H1 (cell line): ENCODE measurements around the gene CD151. TPM values are rescaled to one million over a fixed set of nuclear protein-coding genes. Genes with fewer than 3 reads are reported as not detected.

Experiments used
- CTCF ChIA-PET: fragments of 300-600 bp; sonication (Branson Sonifier 250); formaldehyde crosslinking; loops from one replicate; lab custom pipeline; 2021; ENCODE audit not compliant: partially characterized antibody; lab: Charles Lee
- POLR2A ChIA-PET: fragments of 300-600 bp; sonication (Branson Sonifier 250); formaldehyde crosslinking; loops from one replicate; lab custom pipeline; 2021; ENCODE audit warnings: inconsistent platforms; ENCODE audit not compliant: partially characterized antibody; lab: Charles Lee
- DNase-seq, 2 experiments: peaks; one replicate each; pipeline versions ENCODE4 v3.0.0 to v3.0.0-alpha.2; 2010 to 2022; ENCODE audit warnings: low spot score in 2 of 2, low read depth in 1 of 2, mixed read lengths in 1 of 2
- FAIRE-seq: peaks from 2 replicates; lab custom pipeline; 2011; peaks lifted over from hg19 to GRCh38; lab: Jason Lieb, UNC
- H2AFZ ChIP-seq: 2 replicates; pipeline ENCODE4 v1.8.1; 2012; ENCODE audit warnings: low read length, inconsistent platforms
- H2AK5ac ChIP-seq: 2 replicates; pipeline ENCODE4 v1.6.1; 2013; ENCODE audit warnings: low read depth, low read length
- H2BK120ac ChIP-seq: replicated peaks from 2 replicates; pipeline ENCODE3; 2013; ENCODE audit warnings: low read depth, low read length, inconsistent platforms
- H2BK12ac ChIP-seq: 2 replicates; pipeline ENCODE4 v1.6.1; 2013; ENCODE audit warnings: low read depth, low read length
- H2BK15ac ChIP-seq: 2 replicates; pipeline ENCODE4 v1.6.1; 2013; ENCODE audit warnings: low read length
- H2BK20ac ChIP-seq: 2 replicates; pipeline ENCODE4 v1.6.1; 2013; ENCODE audit warnings: low read length
- H2BK5ac ChIP-seq: 2 replicates; pipeline ENCODE4 v1.6.1; 2013; ENCODE audit warnings: low read depth, low read length
- H3K14ac ChIP-seq: 2 replicates; pipeline ENCODE4 v1.6.1; 2013; ENCODE audit warnings: inconsistent platforms; ENCODE audit not compliant: insufficient read length
- H3K18ac ChIP-seq: 2 replicates; pipeline ENCODE4 v1.6.1; 2013; ENCODE audit warnings: low read length; ENCODE audit errors: extremely low read depth
- H3K23ac ChIP-seq: 2 replicates; pipeline ENCODE4 v1.6.1; 2013; ENCODE audit warnings: inconsistent platforms; ENCODE audit not compliant: insufficient read length
- H3K23me2 ChIP-seq: 2 replicates; pipeline ENCODE4 v1.6.1; 2013; ENCODE audit warnings: low read depth, low read length
- H3K27ac ChIP-seq: 2 replicates; pipeline ENCODE4 v1.6.1; 2011; ENCODE audit warnings: low read depth, low read length, inconsistent platforms
- H3K27me3 ChIP-seq, 4 experiments: replicated peaks in 1 of 4; 1 replicate in 1 of 4; 2 replicates in 3 of 4; pipeline versions ENCODE4 v1.6.1 to v1.8.1; 2011 to 2013; ENCODE audit warnings: low read length in 3 of 4, mild to moderate bottlenecking in 3 of 4, inconsistent platforms in 2 of 4, mixed read lengths in 2 of 4, moderate library complexity in 1 of 4; ENCODE audit not compliant: control insufficient read depth in 3 of 4, insufficient read depth in 3 of 4; ENCODE audit errors: extremely low read depth in 1 of 4
- H3K36me3 ChIP-seq, 4 experiments: 2 replicates each; pipeline versions ENCODE4 v1.6.1 to v1.8.1; 2011 to 2013; ENCODE audit warnings: mild to moderate bottlenecking in 4 of 4, low read length in 3 of 4, moderate library complexity in 2 of 4, control low read depth in 1 of 4, inconsistent platforms in 1 of 4; ENCODE audit not compliant: insufficient read depth in 4 of 4, control insufficient read depth in 2 of 4
- H3K4ac ChIP-seq: replicated peaks from 2 replicates; pipeline ENCODE3; 2013; ENCODE audit warnings: low read length, low read depth, mixed read lengths, inconsistent platforms; ENCODE audit not compliant: insufficient read length
- H3K4me1 ChIP-seq, 4 experiments: replicated peaks in 1 of 4; 1 replicate in 1 of 4; 2 replicates in 3 of 4; pipeline versions ENCODE4 v1.6.1 to v1.8.1; 2011 to 2013; ENCODE audit warnings: low read length in 3 of 4, inconsistent platforms in 2 of 4, mixed read lengths in 1 of 4; ENCODE audit not compliant: insufficient read depth in 4 of 4, control insufficient read depth in 3 of 4
- H3K4me2 ChIP-seq, 2 experiments: 2 replicates each; pipeline versions ENCODE4 v1.6.1 to v1.8.1; 2011 to 2013; ENCODE audit warnings: low read depth in 2 of 2, low read length in 2 of 2, control low read depth in 1 of 2, inconsistent platforms in 1 of 2, mild to moderate bottlenecking in 1 of 2; ENCODE audit not compliant: insufficient read depth in 1 of 2
- H3K4me3 ChIP-seq, 4 experiments: fragments of 200-600, 300-600 bp in 1 of 4; sonication (generic), shearing (Covaris generic), sonication (Bioruptor Twin) in 1 of 4; 2 replicates each; pipeline versions ENCODE4 v1.5.1 to v1.8.1; 2011 to 2016; ENCODE audit warnings: low read length in 4 of 4, low read depth in 3 of 4, control low read depth in 2 of 4, inconsistent platforms in 2 of 4, mild to moderate bottlenecking in 2 of 4, mixed read lengths in 1 of 4, moderate library complexity in 1 of 4; ENCODE audit not compliant: insufficient read depth in 2 of 4; ENCODE audit errors: extremely low read depth in 1 of 4
- H3K56ac ChIP-seq: replicated peaks from 2 replicates; pipeline ENCODE3; 2013; ENCODE audit warnings: low read depth, mild to moderate bottlenecking, mixed read lengths, low read length, inconsistent platforms; ENCODE audit not compliant: insufficient read length
- H3K79me1 ChIP-seq: 2 replicates; pipeline ENCODE4 v1.6.1; 2013; ENCODE audit warnings: low read depth, low read length, control low read depth
- H3K79me2 ChIP-seq, 2 experiments: 2 replicates each; pipeline versions ENCODE4 v1.6.1 to v1.8.1; 2012 to 2013; ENCODE audit warnings: low read length in 2 of 2, mild to moderate bottlenecking in 2 of 2, inconsistent platforms in 1 of 2; ENCODE audit not compliant: insufficient read depth in 2 of 2, control insufficient read depth in 1 of 2
- H3K9ac ChIP-seq, 4 experiments: replicated peaks in 1 of 4; 1 replicate in 1 of 4; 2 replicates in 3 of 4; pipeline versions ENCODE4 v1.6.1 to v1.8.1; 2011 to 2013; ENCODE audit warnings: low read depth in 3 of 4, low read length in 3 of 4, control low read depth in 2 of 4, mild to moderate bottlenecking in 2 of 4, moderate library complexity in 2 of 4, inconsistent platforms in 1 of 4; ENCODE audit errors: extremely low read depth in 1 of 4
- H3K9me3 ChIP-seq, 2 experiments: 2 replicates each; pipeline versions ENCODE4 v1.6.1 to v1.8.1; 2012 to 2013; ENCODE audit warnings: mild to moderate bottlenecking in 2 of 2, moderate library complexity in 2 of 2, control low read depth in 1 of 2, inconsistent platforms in 1 of 2, low read depth in 1 of 2, low read length in 1 of 2, mixed read lengths in 1 of 2; ENCODE audit not compliant: insufficient read depth in 2 of 2
- H4K20me1 ChIP-seq, 2 experiments: replicated peaks in 1 of 2; 2 replicates each; pipeline versions ENCODE3 to v1.8.1; 2011 to 2013; ENCODE audit warnings: inconsistent platforms in 2 of 2, low read length in 2 of 2, mild to moderate bottlenecking in 1 of 2; ENCODE audit not compliant: insufficient read depth in 2 of 2, control insufficient read depth in 1 of 2
- H4K5ac ChIP-seq: 2 replicates; pipeline ENCODE4 v1.6.1; 2013; ENCODE audit warnings: low read length, low read depth, mixed read lengths, inconsistent platforms; ENCODE audit not compliant: insufficient read length
- H4K8ac ChIP-seq: 2 replicates; pipeline ENCODE4 v1.8.0; 2013; ENCODE audit warnings: mild to moderate bottlenecking, moderate library complexity, low read length, inconsistent platforms; ENCODE audit not compliant: insufficient read depth; ENCODE audit errors: extremely low read depth
- H4K91ac ChIP-seq: replicated peaks from 2 replicates; pipeline ENCODE3; 2013; ENCODE audit warnings: low read length, mixed read lengths, inconsistent platforms; ENCODE audit not compliant: insufficient read length
- POLR2AphosphoS5 ChIP-seq: IDR thresholded peaks from 2 replicates; pipeline ENCODE4 v1.6.1; 2011; ENCODE audit warnings: low read depth, low read length
- WGBS, 2 experiments: shearing (Covaris generic) in 1 of 2; methylation state at CpG; one replicate each; pipeline versions ENCODE4 v1.1.6 to v1.1.7; 2013 to 2015; ENCODE audit warnings: low lambda C conversion rate in 2 of 2, mixed read lengths in 2 of 2, inconsistent platforms in 1 of 2, low coverage in 1 of 2, missing lambda C conversion rate in 1 of 2; ENCODE audit not compliant: insufficient replicate concordance in 2 of 2, insufficient coverage in 1 of 2, insufficient read length in 1 of 2; ENCODE audit errors: extremely low coverage in 1 of 2, missing lambda C conversion rate in 1 of 2; 5-methylcytosine and 5-hydroxymethylcytosine counted together
- polyA plus RNA-seq, 7 experiments: library from polyadenylated mRNA; depleted of rRNA in 3 of 7; stranded (reverse) in 5 of 7; unstranded in 2 of 7; fragments of >200 nt in 5 of 7; fragments of 200-250 nt in 2 of 7; gene quantifications; 1 replicate in 5 of 7; 2 replicates in 1 of 7; 4 replicates in 1 of 7; pipeline versions ENCODE4 v1.2.1 to v1.2.3, GENCODE V29; 2011 to 2013; ENCODE audit warnings: missing spikeins in 2 of 7, mixed read lengths in 2 of 7
- total RNA-seq: library from RNA; stranded (reverse); fragmentation: NEBNext Ultra II Directional; extraction: Animal tissue kit (Norgen Biotek cat#: 25700); gene quantifications from 2 replicates; pipeline ENCODE4 v1.2.1, GENCODE V29; 2021

CD151 gene
- total and polyA plus RNA-seq, 2 of the 8 experiments (the other 6 are each of a cell fraction or from before 2014, with no cell fraction given): 101 to 212 TPM

DNA sequence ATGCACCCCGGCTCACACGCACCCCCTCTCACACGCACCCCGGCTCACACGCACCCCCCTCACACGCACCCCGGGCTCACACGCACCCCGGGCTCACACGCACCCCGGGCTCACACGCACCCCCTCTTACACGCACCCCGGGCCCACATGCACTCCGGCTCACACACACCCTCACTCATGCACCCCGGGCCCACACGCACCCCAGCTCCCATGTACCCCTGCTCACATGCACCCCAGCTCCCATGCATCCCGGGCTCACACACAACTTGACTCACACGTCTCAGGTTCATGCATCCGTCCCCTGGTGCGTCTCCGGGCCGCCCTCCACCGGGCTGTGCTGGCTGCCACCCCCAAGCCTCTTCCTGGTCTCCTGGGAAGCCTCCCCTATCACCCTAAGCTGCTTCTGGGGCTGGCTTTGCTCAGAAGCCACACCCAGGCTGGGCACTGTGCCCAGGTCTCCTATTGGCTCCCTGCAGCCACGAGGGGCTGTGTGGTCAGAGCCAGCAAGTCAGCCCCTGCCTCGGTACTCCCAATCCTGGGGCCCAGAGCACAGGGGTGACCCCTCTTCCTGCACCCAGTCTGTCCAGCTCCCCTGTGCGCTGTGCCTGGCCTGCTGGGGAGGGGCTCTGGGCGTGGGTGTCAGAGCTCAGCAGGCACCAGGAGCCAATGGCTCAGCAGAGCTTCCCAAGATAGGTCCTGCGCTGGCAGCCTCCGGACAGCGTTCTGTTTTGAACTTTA, 26.8 kb downstream of the CD151 start:
- Histone ChIP-seq H2BK20ac (no peak overlapping the region), H4K5ac (no peak overlapping the region), H3K79me1 (peaks cover 3% of the 10 kb centered on the region), H2BK15ac (no peak overlapping the region), H3K4me3 (no peak overlapping the region), H3K27ac (no peak overlapping the region), H3K18ac (no peak overlapping the region), H3K23me2 (no peaks in the 10 kb centered on the region), H4K91ac (no peak overlapping the region), H3K27me3 (peaks cover 0 to 2% (median 0%) of the 10 kb centered on the region in 4 experiments; a peak in 2 of 7 replicates), H4K20me1 (peaks cover 12 to 55% of the 10 kb centered on the region in 2 experiments), H2BK5ac (no peak overlapping the region), H2AK5ac (no peak overlapping the region), H3K79me2 (no peaks in the 10 kb centered on the region), H3K4ac (no peak overlapping the region), H3K56ac (no peak overlapping the region), H2BK12ac (no peak overlapping the region), H3K36me3 (no peaks in the 10 kb centered on the region; a peak in 1 of 8 replicates), H3K4me2 (no peak overlapping the region), H4K8ac (no peak overlapping the region; the same call in 1 of the 2 replicates), H2AFZ (no peak overlapping the region), H2BK120ac (no peak overlapping the region), H3K23ac (no peak overlapping the region), H3K9ac (no peak overlapping the region), H3K4me1 (peaks cover 0 to 36% (median 30%) of the 10 kb centered on the region in 4 experiments; a peak in 6 of 7 replicates), H3K9me3 (no peaks in the 10 kb centered on the region), H3K14ac (no peak overlapping the region)
- DNase-seq (no peak), FAIRE-seq (no peak)
- ChIA-PET CTCF (interaction anchor here (0.9 to 10.5 kb wide), 5 partner anchors 14 to 116 kb away, joined by 3 to 74 read pairs (median 3); partner anchors contain the start of gene TSPAN4), POLR2A (interaction anchor here (0.6 to 13.8 kb wide), 19 partner anchors 8 to 353 kb away, joined by 3 to 234 read pairs (median 4); partner anchors contain the start of genes CD151, POLR2L and TSPAN4)
- 86% methylated on average over 16 of the region's 31 CpGs; no CpG with 5 or more reads in 1 of the 2 experiments for WGBS, 2 experiments
- no peak for TF ChIP-seq POLR2AphosphoS5
